Mesendoderm (in vitro differentiated cells): Measurements from ENCODE around the gene DNAH17.

Experiments used
- DNase-seq: peaks from one replicate; pipeline ENCODE4 v3.0.0; 2013
- H2AK5ac ChIP-seq: 2 replicates; pipeline ENCODE4 v1.6.1; 2013; ENCODE audit warnings: low read length, inconsistent platforms
- H2BK120ac ChIP-seq: 2 replicates; pipeline ENCODE4 v1.6.1; 2013; ENCODE audit warnings: low read depth, mild to moderate bottlenecking, low read length, moderate library complexity, mixed read lengths
- H2BK15ac ChIP-seq: replicated peaks from 2 replicates; pipeline ENCODE4 v1.6.1; 2013; ENCODE audit warnings: low read depth, mild to moderate bottlenecking, moderate library complexity
- H2BK5ac ChIP-seq: 2 replicates; pipeline ENCODE4 v1.6.1; 2013; ENCODE audit warnings: low read length, inconsistent platforms
- H3K18ac ChIP-seq: 2 replicates; pipeline ENCODE4 v1.6.1; 2013; ENCODE audit warnings: mild to moderate bottlenecking, low read length, mixed read lengths
- H3K23ac ChIP-seq: one replicate; pipeline ENCODE4 v1.6.1; 2013; ENCODE audit warnings: low read length
- H3K27ac ChIP-seq: 2 replicates; pipeline ENCODE4 v1.5.1; 2013; ENCODE audit warnings: low read depth, mild to moderate bottlenecking, inconsistent platforms, low read length, moderate library complexity
- H3K27me3 ChIP-seq: 2 replicates; pipeline ENCODE4 v1.6.1; 2013; ENCODE audit warnings: low read length, control low read depth, mild to moderate bottlenecking, inconsistent platforms; ENCODE audit not compliant: insufficient read depth, poor library complexity
- H3K36me3 ChIP-seq: 2 replicates; pipeline ENCODE4 v1.6.1; 2013; ENCODE audit warnings: low read length, inconsistent platforms; ENCODE audit not compliant: control insufficient read depth, insufficient read depth
- H3K4ac ChIP-seq: one replicate; pipeline ENCODE4 v1.6.1; 2013; ENCODE audit warnings: low read depth, mild to moderate bottlenecking, low read length, moderate library complexity
- H3K4me1 ChIP-seq: 2 replicates; pipeline ENCODE4 v1.6.1; 2013; ENCODE audit warnings: low read depth, low read length, inconsistent platforms; ENCODE audit not compliant: control insufficient read depth
- H3K4me2 ChIP-seq: 2 replicates; pipeline ENCODE4 v1.6.1; 2013; ENCODE audit warnings: low read length
- H3K4me3 ChIP-seq: 2 replicates; pipeline ENCODE4 v1.5.1; 2013; ENCODE audit warnings: mild to moderate bottlenecking, low read length
- H3K56ac ChIP-seq: one replicate; pipeline ENCODE4 v1.6.1; 2013; ENCODE audit warnings: low read length
- H3K79me1 ChIP-seq: 2 replicates; pipeline ENCODE4 v1.6.1; 2013; ENCODE audit warnings: low read length, inconsistent platforms
- H3K79me2 ChIP-seq: 2 replicates; pipeline ENCODE4 v1.6.1; 2013; ENCODE audit warnings: mild to moderate bottlenecking, low read length; ENCODE audit not compliant: control insufficient read depth, insufficient read depth
- H3K9ac ChIP-seq: 2 replicates; pipeline ENCODE4 v1.6.1; 2013; ENCODE audit warnings: low read length, inconsistent platforms
- H4K5ac ChIP-seq: one replicate; pipeline ENCODE4 v1.6.1; 2013; ENCODE audit warnings: low read length
- H4K8ac ChIP-seq: one replicate; pipeline ENCODE4 v1.6.1; 2013; ENCODE audit warnings: low read depth, mild to moderate bottlenecking, control low read depth, low read length, moderate library complexity
- WGBS: extraction: QIAGEN DNeasy Blood & Tissue Kit; methylation state at CpG from one replicate; pipeline ENCODE4 v1.1.7; 2013; ENCODE audit warnings: low lambda C conversion rate, missing lambda C conversion rate; ENCODE audit not compliant: insufficient coverage; ENCODE audit errors: extremely low coverage; 5-methylcytosine and 5-hydroxymethylcytosine counted together

DNAH17 gene

GRCh38 chr17:78616946-78617345 lies 39.8 kb upstream of the DNAH17 start:
- Histone ChIP-seq H3K4me1 (no peaks in the 10 kb centered on the region), H2BK15ac (no peak overlapping the region), H3K4me2 (no peak overlapping the region), H3K27me3 (no peaks in the 10 kb centered on the region), H3K4me3 (no peak overlapping the region), H2BK5ac (no peak overlapping the region), H3K9ac (no peak overlapping the region), H3K4ac (no peak overlapping the region), H3K23ac (no peak overlapping the region), H3K79me2 (no peaks in the 10 kb centered on the region), H2AK5ac (no peak overlapping the region), H3K36me3 (no peaks in the 10 kb centered on the region), H3K79me1 (no peaks in the 10 kb centered on the region), H3K56ac (no peak overlapping the region), H2BK120ac (no peak overlapping the region), H4K8ac (no peak overlapping the region), H3K18ac (no peak overlapping the region), H3K27ac (no peak overlapping the region), H4K5ac (no peak overlapping the region)
- no peak for DNase-seq
- WGBS = no CpG with 5 or more reads among the region's 13 CpGs

DNA sequence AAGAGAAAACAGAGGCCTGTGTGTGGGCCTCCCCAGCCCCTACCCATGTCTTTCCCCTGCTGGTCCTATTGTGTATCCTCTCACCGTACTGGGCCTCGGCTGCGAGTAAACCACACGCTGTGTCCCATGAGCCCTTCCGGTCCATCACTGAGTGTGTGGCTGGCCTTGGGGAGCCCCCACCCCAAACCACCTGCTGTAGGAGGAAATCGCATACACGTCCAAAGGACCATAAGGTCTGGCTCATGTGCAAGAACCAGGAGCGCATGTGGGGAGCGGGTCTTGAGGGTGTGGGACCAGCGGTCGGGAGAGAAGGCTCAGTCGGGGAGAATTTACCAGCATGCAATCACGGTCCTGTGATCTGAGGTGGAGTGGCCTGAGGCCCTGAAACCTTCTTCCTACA lies 38.4 kb upstream of the DNAH17 start:
- WGBS = no CpG with 5 or more reads among the region's 13 CpGs
- Histone ChIP-seq H4K5ac (no peak overlapping the region), H2BK120ac (no peak overlapping the region), H3K56ac (no peak overlapping the region), H3K79me1 (no peaks in the 10 kb centered on the region), H3K79me2 (no peaks in the 10 kb centered on the region), H4K8ac (no peak overlapping the region), H3K9ac (no peak overlapping the region), H3K36me3 (no peaks in the 10 kb centered on the region), H2BK5ac (no peak overlapping the region), H2BK15ac (no peak overlapping the region), H3K27me3 (no peaks in the 10 kb centered on the region), H3K23ac (no peak overlapping the region), H2AK5ac (no peak overlapping the region), H3K18ac (no peak overlapping the region), H3K27ac (no peak overlapping the region), H3K4me1 (no peaks in the 10 kb centered on the region), H3K4me2 (no peak overlapping the region), H3K4ac (no peak overlapping the region), H3K4me3 (no peak overlapping the region)
- DNase-seq = no peak

GRCh38 chr17:78613416-78613815 lies 36.2 kb upstream of the DNAH17 start:
- no peak overlapping the region for H3K4me2 ChIP-seq
- H3K27me3 ChIP-seq = no peaks in the 10 kb centered on the region
- H3K27ac ChIP-seq = no peak overlapping the region
- no peak overlapping the region for H2BK120ac ChIP-seq
- H4K8ac ChIP-seq = no peak overlapping the region
- WGBS = no CpG with 5 or more reads among the region's 11 CpGs
- no peak overlapping the region for H2BK5ac ChIP-seq
- no peak overlapping the region for H4K5ac ChIP-seq
- no peak overlapping the region for H3K9ac ChIP-seq
- no peak overlapping the region for H3K56ac ChIP-seq
- DNase-seq = no peak
- no peak overlapping the region for H3K4me3 ChIP-seq
- no peaks in the 10 kb centered on the region for H3K4me1 ChIP-seq
- no peak overlapping the region for H3K23ac ChIP-seq
- H2AK5ac ChIP-seq = no peak overlapping the region
- H3K79me2 ChIP-seq = no peaks in the 10 kb centered on the region
- H2BK15ac ChIP-seq = no peak overlapping the region
- H3K79me1 ChIP-seq = no peaks in the 10 kb centered on the region
- no peak overlapping the region for H3K4ac ChIP-seq
- no peaks in the 10 kb centered on the region for H3K36me3 ChIP-seq
- H3K18ac ChIP-seq = no peak overlapping the region

DNA sequence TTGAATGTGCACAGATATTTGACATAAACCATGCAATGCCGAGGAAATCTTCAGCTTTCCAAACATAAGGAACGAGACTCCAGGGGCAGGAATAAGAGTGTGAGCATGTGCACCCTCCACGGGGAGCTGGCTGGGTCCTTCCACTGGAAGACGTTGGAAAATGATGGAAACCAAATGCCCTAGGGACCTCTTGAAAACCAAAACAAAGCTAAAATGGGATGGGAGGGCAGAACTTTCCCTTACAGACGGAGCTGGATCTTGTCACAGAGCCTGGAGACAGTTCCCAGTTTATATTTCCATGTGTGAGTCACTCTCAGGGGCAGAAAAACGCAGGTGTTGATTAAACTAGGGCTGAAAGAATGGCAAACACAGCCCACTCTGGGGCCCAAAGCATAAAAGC lies 34.4 kb upstream of the DNAH17 start:
- no peak overlapping the region for H2BK120ac ChIP-seq
- H3K56ac ChIP-seq = no peak overlapping the region
- no peak overlapping the region for H3K23ac ChIP-seq
- no peak overlapping the region for H4K5ac ChIP-seq
- H3K79me2 ChIP-seq = no peaks in the 10 kb centered on the region
- H3K9ac ChIP-seq = no peak overlapping the region
- no peak for DNase-seq
- no peaks in the 10 kb centered on the region for H3K4me1 ChIP-seq
- H2AK5ac ChIP-seq = no peak overlapping the region
- no CpG with 5 or more reads among the region's 6 CpGs for whole genome bisulfite sequencing
- H3K27ac ChIP-seq = no peak overlapping the region
- H4K8ac ChIP-seq = no peak overlapping the region
- H3K18ac ChIP-seq = no peak overlapping the region
- H3K27me3 ChIP-seq = no peaks in the 10 kb centered on the region
- H3K4ac ChIP-seq = no peak overlapping the region
- H3K4me2 ChIP-seq = no peak overlapping the region
- H3K36me3 ChIP-seq = no peaks in the 10 kb centered on the region
- H3K4me3 ChIP-seq = no peak overlapping the region
- no peak overlapping the region for H2BK15ac ChIP-seq
- no peak overlapping the region for H2BK5ac ChIP-seq
- H3K79me1 ChIP-seq = no peaks in the 10 kb centered on the region

DNA sequence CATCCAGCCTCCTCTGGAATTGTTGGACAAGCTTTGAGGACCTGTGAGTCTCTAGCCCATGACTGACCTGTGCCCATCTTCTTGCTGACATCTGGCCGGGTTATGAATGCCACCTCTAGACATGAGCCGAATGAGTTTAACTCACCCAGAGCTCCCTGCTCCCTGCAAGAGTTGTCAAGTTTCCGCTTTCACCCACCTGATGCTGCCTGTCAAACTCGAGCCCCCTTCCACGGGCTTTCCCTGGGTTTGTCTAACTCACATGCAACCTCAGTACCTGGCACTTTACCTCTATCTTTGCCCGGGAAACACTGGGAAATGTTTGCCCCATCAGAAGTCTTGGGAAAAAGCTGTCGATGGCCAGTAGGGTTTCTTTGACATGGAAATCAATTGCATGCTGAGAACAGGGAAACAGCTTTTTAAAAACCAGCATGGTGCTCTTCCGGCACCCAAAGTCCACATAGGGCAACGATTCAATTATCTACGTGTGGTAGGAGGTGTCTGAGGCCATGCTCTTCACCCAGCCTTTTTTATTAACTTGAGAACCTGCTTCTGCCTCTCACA lies 33.8 kb upstream of the DNAH17 start:
- DNase-seq = no peak
- Histone ChIP-seq H3K79me1 (no peaks in the 10 kb centered on the region), H3K18ac (no peak overlapping the region), H3K36me3 (no peaks in the 10 kb centered on the region), H3K27me3 (no peaks in the 10 kb centered on the region), H4K8ac (no peak overlapping the region), H2BK120ac (no peak overlapping the region), H2BK5ac (no peak overlapping the region), H3K9ac (no peak overlapping the region), H3K4me3 (no peak overlapping the region), H3K4me2 (no peak overlapping the region), H3K27ac (no peak overlapping the region), H3K56ac (no peak overlapping the region), H3K4me1 (no peaks in the 10 kb centered on the region), H3K23ac (no peak overlapping the region), H3K4ac (no peak overlapping the region), H4K5ac (no peak overlapping the region), H2BK15ac (no peak overlapping the region), H3K79me2 (no peaks in the 10 kb centered on the region), H2AK5ac (no peak overlapping the region)
- WGBS = no CpG with 5 or more reads among the region's 10 CpGs

DNA sequence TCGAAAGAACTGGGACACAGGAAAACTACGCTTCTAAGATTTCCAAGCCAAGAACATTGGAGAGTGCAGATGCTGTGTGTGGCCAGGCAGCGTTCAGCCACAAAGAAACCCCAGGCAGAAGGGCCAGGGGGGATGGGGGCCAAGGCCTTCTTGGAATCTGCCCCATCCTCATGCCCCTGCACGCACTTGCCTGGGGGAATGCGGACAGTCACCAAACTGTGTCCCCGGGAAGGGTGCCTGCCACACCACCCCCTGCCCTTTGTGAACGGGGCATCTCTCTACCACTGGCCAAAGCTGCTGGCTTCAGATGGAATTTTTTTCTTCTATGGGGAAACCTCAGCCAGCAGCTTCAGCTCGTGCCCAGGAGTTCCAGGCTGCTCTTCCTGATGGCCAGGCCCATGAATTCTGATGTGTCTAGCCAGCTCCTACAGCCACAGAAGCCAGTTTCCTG lies 32.0 kb upstream of the DNAH17 start:
- Histone ChIP-seq H3K4ac (no peak overlapping the region), H4K8ac (no peak overlapping the region), H3K4me3 (no peak overlapping the region), H3K36me3 (no peaks in the 10 kb centered on the region), H2BK5ac (no peak overlapping the region), H3K27me3 (no peaks in the 10 kb centered on the region), H3K23ac (no peak overlapping the region), H3K9ac (no peak overlapping the region), H3K79me2 (no peaks in the 10 kb centered on the region), H3K27ac (no peak overlapping the region), H2BK15ac (no peak overlapping the region), H3K79me1 (no peaks in the 10 kb centered on the region), H3K4me2 (no peak overlapping the region), H3K4me1 (no peaks in the 10 kb centered on the region), H2AK5ac (no peak overlapping the region), H3K56ac (no peak overlapping the region), H4K5ac (no peak overlapping the region), H2BK120ac (no peak overlapping the region), H3K18ac (no peak overlapping the region)
- DNase-seq = no peak
- WGBS = no CpG with 5 or more reads among the region's 8 CpGs
